K562 (cell line): ENCODE data around the gene SYPL2. TPM values are rescaled to one million over a fixed set of nuclear protein-coding genes. Genes with fewer than 3 reads are reported as not detected.

Source experiments
- ATF1 ChIP-seq, 2 experiments: fragments of 450-650 bp in 1 of 2; IDR thresholded peaks; 2 replicates each; pipeline ENCODE4 v1.6.1; 2016; ENCODE audit warnings: missing compliant biosample characterization in 1 of 2, missing genetic modification characterization in 1 of 2
- CHD4 ChIP-seq: fragments of 200-600 bp; sonication (generic); IDR thresholded peaks from 3 replicates; pipeline ENCODE4 v1.6.1; 2012; ENCODE audit warnings: low read depth, mild to moderate bottlenecking, mixed read lengths, low read length, inconsistent platforms; ENCODE audit not compliant: insufficient read depth, insufficient replicate concordance, poor library complexity, severe bottlenecking
- ETV5 ChIP-seq: sonication (generic); formaldehyde crosslinking; IDR thresholded peaks from 2 replicates; pipeline ENCODE4 v1.4.0; 2020; ENCODE audit warnings: low read depth, mild to moderate bottlenecking, missing genetic modification reagents
- HNRNPLL ChIP-seq: fragments of 200-400 bp; formaldehyde crosslinking; IDR thresholded peaks from 2 replicates; pipeline ENCODE4 v1.6.1; 2017; ENCODE audit warnings: low read length, low read depth, mild to moderate bottlenecking; ENCODE audit not compliant: poor library complexity, severe bottlenecking
- NUFIP1 ChIP-seq: fragments of 450-650 bp; IDR thresholded peaks from 2 replicates; pipeline ENCODE4 v1.6.1; 2018; ENCODE audit not compliant: partially characterized antibody
- SIX5 ChIP-seq, 2 experiments: IDR thresholded peaks; 2 replicates each; pipeline ENCODE4 v1.6.1; 2011; ENCODE audit warnings: low read length in 2 of 2, borderline replicate concordance in 1 of 2, low read depth in 1 of 2, mild to moderate bottlenecking in 1 of 2, moderate library complexity in 1 of 2; ENCODE audit not compliant: insufficient read depth in 1 of 2
- SRF ChIP-seq, 2 experiments: fragments of 250-450, 450-650 bp in 1 of 2; sonication (Bioruptor Pico) in 1 of 2; sonication (generic) in 1 of 2; formaldehyde crosslinking; IDR thresholded peaks; 2 replicates each; pipeline versions ENCODE4 v1.5.0 to v1.5.1; 2020 to 2022; ENCODE audit warnings: mild to moderate bottlenecking in 1 of 2, missing genetic modification reagents in 1 of 2
- TARDBP ChIP-seq: fragments of 450-650 bp; IDR thresholded peaks from 2 replicates; pipeline ENCODE4 v1.6.1; 2016
- TEAD1 ChIP-seq, 2 experiments: fragments of 450-650 bp in 1 of 2; sonication (generic) in 1 of 2; formaldehyde crosslinking; IDR thresholded peaks; 2 replicates each; pipeline versions ENCODE4 v1.4.0 to v1.8.0; 2020 to 2022; ENCODE audit warnings: mild to moderate bottlenecking in 2 of 2, missing genetic modification reagents in 1 of 2
- polyA plus RNA-seq, 8 experiments: library from polyadenylated mRNA; depleted of rRNA in 4 of 8; stranded (reverse) in 5 of 8; unstranded in 3 of 8; fragments of >200 nt; fragmentation: Nextera tagmentation in 2 of 8; fragmentation: Illumina TruSeq in 1 of 8; extraction: Ambion mirVana in 2 of 8; extraction: Trizol in 1 of 8; gene quantifications; 2 replicates each; pipeline versions ENCODE4 v1.2.1 to v1.2.3, GENCODE V29; 2011 to 2014; ENCODE audit warnings: inconsistent platforms in 1 of 8, missing spikeins in 1 of 8
- total RNA-seq, 7 experiments: library from RNA; depleted of rRNA in 6 of 7; stranded (reverse); fragments of >200 nt in 6 of 7; fragmentation: Illumina TruSeq in 2 of 7; extraction: Trizol in 2 of 7; gene quantifications; 2 replicates each; pipeline versions ENCODE4 v1.2.1 to v1.2.3, GENCODE V29; 2011 to 2021; ENCODE audit warnings: low replicate concordance in 1 of 7
- TF ChIP-seq, protein P1 (sequence below): sonication (generic); formaldehyde crosslinking; IDR thresholded peaks from 2 replicates; pipeline ENCODE4 v1.8.1; 2023; ENCODE audit warnings: mild to moderate bottlenecking, missing genetic modification reagents
- TF ChIP-seq, protein P2 (sequence below): IDR thresholded peaks from 2 replicates; pipeline ENCODE4 v1.6.1; 2012; ENCODE audit warnings: low read depth, low read length, improper control_type of control experiment, borderline replicate concordance

Gene SYPL2
- total and polyA plus RNA-seq, 9 of the 15 experiments (the other 6 are each of a cell fraction or from before 2014, with no cell fraction given): 0.03 to 0.20 (median 0.07) TPM; not detected in 2

DNA sequence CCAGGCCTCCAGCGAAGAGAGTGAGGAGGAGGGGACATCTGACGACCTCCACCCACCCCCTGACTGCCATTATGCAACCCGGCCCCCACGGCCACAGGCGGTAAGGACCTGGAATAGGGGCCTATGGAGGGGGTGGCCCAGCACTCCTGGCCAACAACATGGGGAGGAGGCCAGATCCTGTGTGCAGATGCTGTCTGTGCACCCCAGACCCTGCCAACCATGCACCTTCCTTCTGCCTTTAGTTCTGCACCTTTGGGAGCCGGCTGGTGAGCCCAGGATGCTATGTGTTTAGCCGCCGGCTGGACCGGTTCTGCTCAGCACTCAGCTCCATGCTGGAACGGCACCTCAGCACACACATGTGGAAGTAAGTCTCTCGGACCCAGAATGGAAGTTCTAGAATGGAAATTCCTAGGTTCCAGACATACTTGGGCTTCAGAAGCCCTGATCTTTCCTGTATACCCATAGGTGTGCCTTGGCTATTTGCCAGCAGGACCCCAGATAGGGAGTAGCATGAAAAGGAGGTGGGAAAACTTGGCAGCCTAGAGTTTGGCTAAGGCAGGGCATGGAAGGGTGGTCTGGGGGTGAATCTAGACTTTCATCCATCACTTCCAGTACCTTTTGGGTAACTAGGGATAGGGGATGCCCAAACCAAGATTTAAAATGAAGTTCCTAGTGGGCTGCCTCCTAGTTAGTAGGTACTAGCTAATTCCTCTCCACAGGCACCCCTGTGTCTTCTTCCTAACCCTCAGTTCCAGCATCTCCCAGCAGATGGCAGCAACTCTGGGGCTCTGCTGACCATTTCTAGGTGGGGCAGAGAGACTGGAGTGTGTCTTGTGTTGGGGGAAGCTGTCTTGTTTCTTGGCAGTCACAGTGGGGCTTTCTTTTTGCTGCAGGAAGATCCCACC is 23.9 kb downstream of the SYPL2 start (continued):
- TF ChIP-seq SRF (CRISPR knock-in tag; IDR thresholded peaks at IDR 0.05) (no peak), NUFIP1 (no peak), TARDBP (no peak), TEAD1 (CRISPR knock-in tag; IDR thresholded peaks at IDR 0.05) (no peak), CHD4 (no peak), HNRNPLL (no peak), ATF1 (CRISPR knock-in tag; IDR thresholded peaks at IDR 0.05) (no peak), ATF1 (tag; IDR thresholded peaks at IDR 0.05) (no peak), ETV5 (CRISPR knock-in tag) (no peak), SIX5 (IDR thresholded peaks at IDR 0.05; ENCODE audit: borderline replicate concordance in 1 of 2, insufficient read depth in 1 of 2, low read depth in 1 of 2, low read length in 2 of 2) (no peak)
- TF ChIP-seq, protein P1, sequence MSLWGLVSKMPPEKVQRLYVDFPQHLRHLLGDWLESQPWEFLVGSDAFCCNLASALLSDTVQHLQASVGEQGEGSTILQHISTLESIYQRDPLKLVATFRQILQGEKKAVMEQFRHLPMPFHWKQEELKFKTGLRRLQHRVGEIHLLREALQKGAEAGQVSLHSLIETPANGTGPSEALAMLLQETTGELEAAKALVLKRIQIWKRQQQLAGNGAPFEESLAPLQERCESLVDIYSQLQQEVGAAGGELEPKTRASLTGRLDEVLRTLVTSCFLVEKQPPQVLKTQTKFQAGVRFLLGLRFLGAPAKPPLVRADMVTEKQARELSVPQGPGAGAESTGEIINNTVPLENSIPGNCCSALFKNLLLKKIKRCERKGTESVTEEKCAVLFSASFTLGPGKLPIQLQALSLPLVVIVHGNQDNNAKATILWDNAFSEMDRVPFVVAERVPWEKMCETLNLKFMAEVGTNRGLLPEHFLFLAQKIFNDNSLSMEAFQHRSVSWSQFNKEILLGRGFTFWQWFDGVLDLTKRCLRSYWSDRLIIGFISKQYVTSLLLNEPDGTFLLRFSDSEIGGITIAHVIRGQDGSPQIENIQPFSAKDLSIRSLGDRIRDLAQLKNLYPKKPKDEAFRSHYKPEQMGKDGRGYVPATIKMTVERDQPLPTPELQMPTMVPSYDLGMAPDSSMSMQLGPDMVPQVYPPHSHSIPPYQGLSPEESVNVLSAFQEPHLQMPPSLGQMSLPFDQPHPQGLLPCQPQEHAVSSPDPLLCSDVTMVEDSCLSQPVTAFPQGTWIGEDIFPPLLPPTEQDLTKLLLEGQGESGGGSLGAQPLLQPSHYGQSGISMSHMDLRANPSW (CRISPR knock-in tag): 0 out of 2 replicates have a peak, but pooled peaks have one; percentile 61
- TF ChIP-seq, protein P2, sequence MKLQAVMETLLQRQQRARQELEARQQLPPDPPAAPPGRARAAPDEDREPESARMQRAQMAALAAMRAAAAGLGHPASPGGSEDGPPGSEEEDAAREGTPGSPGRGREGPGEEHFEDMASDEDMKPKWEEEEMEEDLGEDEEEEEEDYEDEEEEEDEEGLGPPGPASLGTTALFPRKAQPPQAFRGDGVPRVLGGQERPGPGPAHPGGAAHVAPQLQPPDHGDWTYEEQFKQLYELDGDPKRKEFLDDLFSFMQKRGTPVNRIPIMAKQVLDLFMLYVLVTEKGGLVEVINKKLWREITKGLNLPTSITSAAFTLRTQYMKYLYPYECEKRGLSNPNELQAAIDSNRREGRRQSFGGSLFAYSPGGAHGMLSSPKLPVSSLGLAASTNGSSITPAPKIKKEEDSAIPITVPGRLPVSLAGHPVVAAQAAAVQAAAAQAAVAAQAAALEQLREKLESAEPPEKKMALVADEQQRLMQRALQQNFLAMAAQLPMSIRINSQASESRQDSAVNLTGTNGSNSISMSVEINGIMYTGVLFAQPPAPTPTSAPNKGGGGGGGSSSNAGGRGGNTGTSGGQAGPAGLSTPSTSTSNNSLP: no peak
